ENCODE measurements around the gene PPIAL4G. TPM values are rescaled to one million over a fixed set of nuclear protein-coding genes. Genes with fewer than 3 reads are reported as not detected.
"Not testable (repeated sequence)": the region's sequence is repeated elsewhere in the genome, so short reads cannot be mapped to it uniquely, and the experiment has no call there.

PPIAL4G gene
- total RNA-seq (2014; rRNA removed; shearing (Covaris generic)) = not detected in 2 replicates

- DNase-seq (ENCODE audit: low read depth) = not testable (repeated sequence)
Measured at GRCh38 chr1:148483029-148483428, at the start of gene PPIAL4G. PPIAL4G (minus strand) TSS chr1:148483302; CDS start chr1:148483252, 50 bp downstream.

- not testable (repeated sequence) for DNase-seq (ENCODE audit: low read depth)
Measured at GRCh38 chr1:148532158-148532557, 49.1 kb upstream of the PPIAL4G start.

GRCh38 chr1:148529101-148529567, 46.0 kb upstream of the PPIAL4G start:
- DNase-seq (ENCODE audit: low read depth) = peak; percentile 83

GRCh38 chr1:148528591-148528990, 45.5 kb upstream of the PPIAL4G start:
- not testable (repeated sequence) for DNase-seq (ENCODE audit: low read depth)

GRCh38 chr1:148526587-148526986, 43.5 kb upstream of the PPIAL4G start:
- DNase-seq (ENCODE audit: low read depth) = not testable (repeated sequence)

GRCh38 chr1:148523205-148524144, 40.4 kb upstream of the PPIAL4G start:
- DNase-seq (ENCODE audit: low read depth) = not testable (repeated sequence)

GRCh38 chr1:148522561-148523204, 39.6 kb upstream of the PPIAL4G start:
- DNase-seq (ENCODE audit: low read depth) = peak; percentile 98

GRCh38 chr1:148522072-148522471, 39.0 kb upstream of the PPIAL4G start:
- peak; percentile 93 for DNase-seq (ENCODE audit: low read depth)

GRCh38 chr1:148514310-148514709, 31.2 kb upstream of the PPIAL4G start:
- not testable (repeated sequence) for DNase-seq (ENCODE audit: low read depth)

- DNase-seq (ENCODE audit: low read depth) = peak; percentile 36
Measured at GRCh38 chr1:148512571-148513184, 29.6 kb upstream of the PPIAL4G start.

GRCh38 chr1:148493933-148494332, 10.8 kb upstream of the PPIAL4G start:
- DNase-seq (ENCODE audit: low read depth) = not testable (repeated sequence)

- not testable (repeated sequence) for DNase-seq (ENCODE audit: low read depth)
Measured at GRCh38 chr1:148481134-148481533, 2.0 kb downstream of the PPIAL4G start.

- not testable (repeated sequence) for DNase-seq (ENCODE audit: low read depth)
Measured at GRCh38 chr1:148459694-148460093, 23.4 kb downstream of the PPIAL4G start.

GRCh38 chr1:148458901-148459581, 24.1 kb downstream of the PPIAL4G start:
- peak; percentile 11 for DNase-seq (ENCODE audit: low read depth)

GRCh38 chr1:148458398-148458797, 24.7 kb downstream of the PPIAL4G start:
- DNase-seq (ENCODE audit: low read depth) = not testable (repeated sequence)

- peak; percentile 57 for DNase-seq (ENCODE audit: low read depth)
Measured at GRCh38 chr1:148452845-148453244, 30.3 kb downstream of the PPIAL4G start.

- not testable (repeated sequence) for DNase-seq (ENCODE audit: low read depth)
Measured at GRCh38 chr1:148439654-148440325, 43.3 kb downstream of the PPIAL4G start.

- no peak for DNase-seq (ENCODE audit: low read depth)
Measured at GRCh38 chr1:148435406-148435805, 47.7 kb downstream of the PPIAL4G start.

- DNase-seq (ENCODE audit: low read depth) = no peak
Measured at GRCh38 chr1:148434832-148435231, 48.3 kb downstream of the PPIAL4G start.

- not testable (repeated sequence) for DNase-seq (ENCODE audit: low read depth)
Measured at GRCh38 chr1:148432916-148433317, 50.2 kb downstream of the PPIAL4G start.

All from Daoy (cell line).